K562 (cell line): Measurements from ENCODE around the gene LINC00305. TPM values are rescaled to one million over a fixed set of nuclear protein-coding genes. Genes with fewer than 3 reads are reported as not detected.

ENCODE experiments used
- ATAC-seq: fragments of 200-7000 bp; cut with Tn5 transposase; 3 replicates; pipeline ENCODE4 v1.9.1; 2020; ENCODE audit warnings: moderate library complexity
- BruUV-seq: library from RNA; stranded (reverse); fragments of 400-500 nt; replicated peaks from 2 replicates; lab custom pipeline; 2021; lab: Mats Ljungman, UMichigan
- CTCF ChIA-PET: fragments of 300-600 bp; formaldehyde crosslinking; extraction: SDS; loops from one replicate; lab custom pipeline; 2021; ENCODE audit warnings: low intra/inter-chr PET ratio; lab: Yijun Ruan, JAX
- POLR2A ChIA-PET: fragments of 300-600, 350-650 bp; sonication (Branson Sonifier 250); formaldehyde crosslinking; extraction: SDS; loops from one replicate; lab custom pipeline; 2021; ENCODE audit warnings: antibody characterized with exemption, inconsistent platforms; lab: Yijun Ruan, JAX
- DNase-seq, 4 experiments: peaks; one replicate each; pipeline versions ENCODE4 v3.0.0 to v3.0.0-alpha.2; 2011 to 2018; ENCODE audit warnings: low spot score in 3 of 4, mixed read lengths in 3 of 4; ENCODE audit errors: extremely low read depth in 1 of 4
- FAIRE-seq: peaks from 2 replicates; lab custom pipeline; 2011; peaks lifted over from hg19 to GRCh38; lab: Jason Lieb, UNC
- H2AFZ ChIP-seq: 2 replicates; pipeline ENCODE4 v1.6.0; 2011; ENCODE audit warnings: low read depth, low read length, control low read depth, inconsistent platforms
- H3K27ac ChIP-seq: fragments of 200-600 bp; 3 replicates; pipeline ENCODE4 v1.8.0; 2011; ENCODE audit warnings: low read depth, mild to moderate bottlenecking, control low read depth, inconsistent platforms, low read length, moderate library complexity, mixed read lengths; ENCODE audit errors: extremely low read depth
- H3K27me3 ChIP-seq, 2 experiments: fragments of 300-600 bp in 1 of 2; 2 replicates in 1 of 2; 3 replicates in 1 of 2; pipeline versions ENCODE4 v1.6.0 to v1.8.0; 2011; ENCODE audit warnings: inconsistent platforms in 2 of 2, low read length in 2 of 2, mild to moderate bottlenecking in 1 of 2, mixed read lengths in 1 of 2, moderate library complexity in 1 of 2; ENCODE audit not compliant: control insufficient read depth in 2 of 2, insufficient read depth in 2 of 2
- H3K36me3 ChIP-seq: fragments of 300-600 bp; 3 replicates; pipeline ENCODE4 v1.8.0; 2011; ENCODE audit warnings: mild to moderate bottlenecking, low read length, inconsistent platforms; ENCODE audit not compliant: control insufficient read depth, insufficient read depth
- H3K4me1 ChIP-seq, 2 experiments: fragments of 200-600 bp in 1 of 2; replicated peaks in 1 of 2; 2 replicates in 1 of 2; 3 replicates in 1 of 2; pipeline versions ENCODE4 v1.5.1 to v1.8.0; 2011; ENCODE audit warnings: inconsistent platforms in 2 of 2, low read length in 2 of 2, mild to moderate bottlenecking in 1 of 2, mixed read lengths in 1 of 2, moderate library complexity in 1 of 2; ENCODE audit not compliant: control insufficient read depth in 2 of 2, insufficient read depth in 2 of 2
- H3K4me2 ChIP-seq: 2 replicates; pipeline ENCODE4 v1.6.1; 2011; ENCODE audit warnings: low read length, control low read depth, inconsistent platforms, mixed read lengths; ENCODE audit not compliant: insufficient read depth
- H3K4me3 ChIP-seq: fragments of 200-600 bp; sonication (generic), shearing (Covaris generic); 2 replicates; pipeline ENCODE4 v1.5.1; 2016; ENCODE audit warnings: control low read depth, inconsistent platforms
- H3K79me2 ChIP-seq: fragments of 200-600 bp; 3 replicates; pipeline ENCODE4 v1.8.0; 2011; ENCODE audit warnings: low read length, inconsistent platforms; ENCODE audit not compliant: control insufficient read depth, insufficient read depth
- H3K9ac ChIP-seq, 2 experiments: 2 replicates each; pipeline versions ENCODE4 v1.6.0 to v1.6.1; 2011; ENCODE audit warnings: low read depth in 2 of 2, low read length in 2 of 2, control low read depth in 1 of 2, inconsistent platforms in 1 of 2, mild to moderate bottlenecking in 1 of 2, mixed read lengths in 1 of 2; ENCODE audit not compliant: insufficient read depth in 1 of 2
- H3K9me1 ChIP-seq: one replicate; pipeline ENCODE4 v1.6.0; 2011; ENCODE audit warnings: inconsistent platforms, mild to moderate bottlenecking, low read length, moderate library complexity; ENCODE audit not compliant: control insufficient read depth, insufficient read depth
- H3K9me3 ChIP-seq: replicated peaks from 2 replicates; pipeline ENCODE4 v1.5.1; 2011; ENCODE audit warnings: low read depth, low read length, inconsistent platforms; ENCODE audit not compliant: control insufficient read depth, insufficient read depth
- H4K20me1 ChIP-seq: replicated peaks from 2 replicates; pipeline ENCODE4 v1.6.1; 2011; ENCODE audit warnings: low read length, inconsistent platforms, mixed read lengths; ENCODE audit not compliant: control insufficient read depth, insufficient read depth
- ASH1L ChIP-seq: fragments of 450-650 bp; IDR thresholded peaks from 2 replicates; pipeline ENCODE4 v1.6.1; 2018; ENCODE audit warnings: borderline replicate concordance, mild to moderate bottlenecking, low read depth; ENCODE audit not compliant: partially characterized antibody
- CCNT2 ChIP-seq: IDR thresholded peaks from 2 replicates; pipeline ENCODE4 v1.6.1; 2011; ENCODE audit warnings: borderline replicate concordance, low read depth, mild to moderate bottlenecking, moderate library complexity, mixed read lengths, low read length; ENCODE audit not compliant: insufficient read length; ENCODE audit errors: extremely low read depth
- CHD4 ChIP-seq: fragments of 200-600 bp; sonication (generic); IDR thresholded peaks from 3 replicates; pipeline ENCODE4 v1.6.1; 2012; ENCODE audit warnings: low read depth, mild to moderate bottlenecking, mixed read lengths, low read length, inconsistent platforms; ENCODE audit not compliant: insufficient read depth, insufficient replicate concordance, poor library complexity, severe bottlenecking
- ELF2 ChIP-seq: fragments of 250-450 bp; sonication (Bioruptor Pico); IDR thresholded peaks from 2 replicates; pipeline ENCODE4 v1.5.0; 2021; ENCODE audit warnings: mild to moderate bottlenecking
- ESRRB ChIP-seq: fragments of 250-450 bp; sonication (Bioruptor Pico); IDR thresholded peaks from 2 replicates; pipeline ENCODE4 v1.5.0; 2020; ENCODE audit warnings: mild to moderate bottlenecking, moderate library complexity, borderline replicate concordance
- SRSF3 ChIP-seq: fragments of 200-400 bp; formaldehyde crosslinking; IDR thresholded peaks from 2 replicates; pipeline ENCODE4 v1.6.1; 2016; ENCODE audit warnings: mild to moderate bottlenecking, low read length, moderate library complexity; ENCODE audit not compliant: insufficient read depth
- TBL1XR1 ChIP-seq, 2 experiments: IDR thresholded peaks; 2 replicates each; pipeline ENCODE4 v1.6.1; 2012; ENCODE audit warnings: improper control_type of control experiment in 2 of 2, low read length in 2 of 2, mild to moderate bottlenecking in 1 of 2
- THAP7 ChIP-seq: fragments of 250-450 bp; sonication (Bioruptor Pico); IDR thresholded peaks from 2 replicates; pipeline ENCODE4 v1.5.0; 2021
- ZNF124 ChIP-seq: sonication (generic); formaldehyde crosslinking; IDR thresholded peaks from 2 replicates; pipeline ENCODE4 v1.8.1; 2022; ENCODE audit warnings: missing genetic modification reagents
- WGBS: fragments of 100-300 bp; shearing (Covaris generic); methylation state at CpG from one replicate; pipeline ENCODE4 v1.1.6; 2016; ENCODE audit warnings: low coverage, mixed read lengths; ENCODE audit not compliant: insufficient coverage; ENCODE audit errors: missing lambda C conversion rate; 5-methylcytosine and 5-hydroxymethylcytosine counted together
- in situ Hi-C: fragments of 300-500 bp; cut with MboI; formaldehyde crosslinking; loops from 4 replicates; pipeline ENCODE4 v1.15.0; 2018; ENCODE audit warnings: inconsistent platforms, mixed read lengths
- intact Hi-C: fragments of 100-400 bp; cut with micrococcal nuclease; formaldehyde crosslinking; loops from 2 replicates; pipeline ENCODE4 v1.14.2; 2022
- polyA plus RNA-seq, 8 experiments: library from polyadenylated mRNA; depleted of rRNA in 4 of 8; stranded (reverse) in 5 of 8; unstranded in 3 of 8; fragments of >200 nt; fragmentation: Nextera tagmentation in 2 of 8; fragmentation: Illumina TruSeq in 1 of 8; extraction: Ambion mirVana in 2 of 8; extraction: Trizol in 1 of 8; gene quantifications; 2 replicates each; pipeline versions ENCODE4 v1.2.1 to v1.2.3, GENCODE V29; 2011 to 2014; ENCODE audit warnings: inconsistent platforms in 1 of 8, missing spikeins in 1 of 8
- total RNA-seq, 7 experiments: library from RNA; depleted of rRNA in 6 of 7; stranded (reverse); fragments of >200 nt in 6 of 7; fragmentation: Illumina TruSeq in 2 of 7; extraction: Trizol in 2 of 7; gene quantifications; 2 replicates each; pipeline versions ENCODE4 v1.2.1 to v1.2.3, GENCODE V29; 2011 to 2021; ENCODE audit warnings: low replicate concordance in 1 of 7

Gene LINC00305
- total and polyA plus RNA-seq, 9 of the 15 experiments (the other 6 are each of a cell fraction or from before 2014, with no cell fraction given): not detected

GRCh38 chr18:64118406-64118805 is 30.5 kb downstream of the LINC00305 start:
- in situ Hi-C loops: no loop called here
- no peaks in the 10 kb centered on the region for H3K79me2 ChIP-seq
- intact Hi-C loops: no loop called here
- no peak overlapping the region for H3K4me2 ChIP-seq
- no peak overlapping the region for H3K9ac ChIP-seq
- ChIA-PET CTCF (no interaction called here), POLR2A (no interaction called here)
- TF ChIP-seq ASH1L (no peak), TBL1XR1 (IDR thresholded peaks at IDR 0.05; ENCODE audit: low read length in 2 of 2) (no peak), THAP7 (CRISPR knock-in tag) (no peak), CHD4 (no peak), ELF2 (no peak), ZNF124 (no peak), SRSF3 (no peak), ESRRB (CRISPR knock-in tag) (no peak), CCNT2 (no peak)
- no peaks in the 10 kb centered on the region for H3K9me3 ChIP-seq
- H3K4me3 ChIP-seq: no peak overlapping the region
- H3K36me3 ChIP-seq: no peaks in the 10 kb centered on the region
- ATAC-seq (no peak), FAIRE-seq (no peak), DNase-seq (no peak)
- H4K20me1 ChIP-seq: no peaks in the 10 kb centered on the region
- H2AFZ ChIP-seq: no peak overlapping the region
- no peaks in the 10 kb centered on the region for H3K9me1 ChIP-seq
- 0% methylated on average over 3 of the region's 3 CpGs for whole genome bisulfite sequencing
- BruUV-seq: no TSS peak
- no peaks in the 10 kb centered on the region for H3K27me3 ChIP-seq
- no peaks in the 10 kb centered on the region for H3K4me1 ChIP-seq
- H3K27ac ChIP-seq: no peak overlapping the region
